GM21447 (cell line): ENCODE results near the gene OR4Q3.
"Not testable (repeated sequence)": the region's sequence is repeated elsewhere in the genome, so short reads cannot be mapped to it uniquely, and the experiment has no call there.

Source experiments
- ATAC-seq: cut with Tn5 transposase; IDR thresholded peaks from one replicate; pipeline ENCODE4 v1.9.1; 2021; ENCODE audit not compliant: unreplicated experiment

Gene OR4Q3

GRCh38 chr14:19743256-19743655 lies at the start of gene OR4Q3:
Gene OR4Q3, plus strand, starts transcription at chr14:19743571.
- no peak for ATAC-seq

- no peak for ATAC-seq
Measured at GRCh38 chr14:19729359-19729758, 14.0 kb upstream of the OR4Q3 start.

GRCh38 chr14:19729763-19730162 lies 13.6 kb upstream of the OR4Q3 start:
- no peak for ATAC-seq

- ATAC-seq, result not testable (repeated sequence)
Measured at GRCh38 chr14:19733893-19734292, 9.5 kb upstream of the OR4Q3 start.

- not testable (repeated sequence) for ATAC-seq
Measured at GRCh38 chr14:19752316-19752715, 8.9 kb downstream of the OR4Q3 start.

- ATAC-seq, result no peak
Measured at GRCh38 chr14:19754172-19754571, 10.8 kb downstream of the OR4Q3 start.

- not testable (repeated sequence) for ATAC-seq
Measured at GRCh38 chr14:19771491-19771890, 28.1 kb downstream of the OR4Q3 start.

GRCh38 chr14:19771895-19772430 lies 28.6 kb downstream of the OR4Q3 start:
- ATAC-seq, result no peak

GRCh38 chr14:19772454-19772853 lies 29.1 kb downstream of the OR4Q3 start:
- ATAC-seq, result not testable (repeated sequence)

- not testable (repeated sequence) for ATAC-seq
Measured at GRCh38 chr14:19773204-19773603, 29.8 kb downstream of the OR4Q3 start, which contains the start of gene OR4M1. Gene OR4M1, plus strand, starts transcription at chr14:19773504. Its CDS starts 6,819 bp downstream, at chr14:19780323.

GRCh38 chr14:19775587-19775986 lies 32.2 kb downstream of the OR4Q3 start:
- no peak for ATAC-seq

- ATAC-seq, result not testable (repeated sequence)
Measured at GRCh38 chr14:19785848-19786247, 42.5 kb downstream of the OR4Q3 start.

GRCh38 chr14:19787318-19787717 lies 43.9 kb downstream of the OR4Q3 start:
- ATAC-seq, result not testable (repeated sequence)

- not testable (repeated sequence) for ATAC-seq
Measured at GRCh38 chr14:19788150-19788549, 44.8 kb downstream of the OR4Q3 start.

GRCh38 chr14:19796520-19797108 lies 53.2 kb downstream of the OR4Q3 start:
- not testable (repeated sequence) for ATAC-seq
